Measurements from ENCODE around the gene KATNAL1.

The KATNAL1 gene

GRCh38 chr13:30256713-30257467, 50.5 kb downstream of the KATNAL1 start:
- H3K4me3 ChIP-seq (replicated peaks in 1 of 2; ENCODE audit: low read depth in 2 of 2, low read length in 2 of 2): no peak overlapping the region

GRCh38 chr13:30255696-30256095, 51.7 kb downstream of the KATNAL1 start:
- no peak overlapping the region for H3K4me3 ChIP-seq (replicated peaks in 1 of 2; ENCODE audit: low read depth in 2 of 2, low read length in 2 of 2)
- DNase-seq (ENCODE audit: low read depth in 2 of 2): peak in 1 of 2 donors; percentile 13
- no peak for TF ChIP-seq CTCF (IDR thresholded peaks at IDR 0.05; ENCODE audit: low read depth, low read length)

More at GRCh38 chr13:30256713-30257467, 50.5 kb downstream of the KATNAL1 start:
- no peak for TF ChIP-seq CTCF (IDR thresholded peaks at IDR 0.05; ENCODE audit: low read depth, low read length)
- DNase-seq (ENCODE audit: low read depth in 2 of 2): peak; percentile 9 to 29

- TF ChIP-seq CTCF (IDR thresholded peaks at IDR 0.05; ENCODE audit: low read depth, low read length): no peak
- no peak overlapping the region for H3K4me3 ChIP-seq (replicated peaks in 1 of 2; ENCODE audit: low read depth in 2 of 2, low read length in 2 of 2)
- no peak for DNase-seq (ENCODE audit: low read depth in 2 of 2)
Observed at GRCh38 chr13:30253830-30254229, 53.5 kb downstream of the KATNAL1 start.

- H3K4me3 ChIP-seq (replicated peaks in 1 of 2; ENCODE audit: low read depth in 2 of 2, low read length in 2 of 2): no peak overlapping the region
- no peak for DNase-seq (ENCODE audit: low read depth in 2 of 2)
- TF ChIP-seq CTCF (IDR thresholded peaks at IDR 0.05; ENCODE audit: low read depth, low read length): no peak
Observed at GRCh38 chr13:30247406-30247805, 59.9 kb downstream of the KATNAL1 start.

GRCh38 chr13:30241532-30241931, 65.8 kb downstream of the KATNAL1 start:
- peak; percentile 49 to 75 for DNase-seq (ENCODE audit: low read depth in 2 of 2)
- TF ChIP-seq CTCF (IDR thresholded peaks at IDR 0.05; ENCODE audit: low read depth, low read length): no peak
- no peak overlapping the region for H3K4me3 ChIP-seq (replicated peaks in 1 of 2; ENCODE audit: low read depth in 2 of 2, low read length in 2 of 2)

- no peak for DNase-seq (ENCODE audit: low read depth in 2 of 2)
- no peak for TF ChIP-seq CTCF (IDR thresholded peaks at IDR 0.05; ENCODE audit: low read depth, low read length)
- H3K4me3 ChIP-seq (replicated peaks in 1 of 2; ENCODE audit: low read depth in 2 of 2, low read length in 2 of 2): no peak overlapping the region
Observed at GRCh38 chr13:30240608-30241007, 66.7 kb downstream of the KATNAL1 start.

- H3K4me3 ChIP-seq (replicated peaks in 1 of 2; ENCODE audit: low read depth in 2 of 2, low read length in 2 of 2): no peak overlapping the region
- DNase-seq (ENCODE audit: low read depth in 2 of 2): peak; percentile 23 to 28
- no peak for TF ChIP-seq CTCF (IDR thresholded peaks at IDR 0.05; ENCODE audit: low read depth, low read length)
Observed at GRCh38 chr13:30235216-30235615, 72.1 kb downstream of the KATNAL1 start.

Data from cardiac fibroblast (primary cell).